ENCODE measurements around the gene DDAH2. TPM values are rescaled to one million over a fixed set of nuclear protein-coding genes. Genes with fewer than 3 reads are reported as not detected.

Gene DDAH2
- polyA plus RNA-seq, 1 donor from 2014 or later, result 386 TPM

GRCh38 chr6:31725502-31726350, 3.4 kb downstream of the DDAH2 start:
- Histone ChIP-seq H2AFZ (ENCODE audit: low read depth, low read length) (no peak overlapping the region), H3K36me3 (ENCODE audit: insufficient read depth, low read length) (no peaks in the 10 kb centered on the region), H3K27me3 (ENCODE audit: insufficient read depth, low read depth, low read length) (no peaks in the 10 kb centered on the region)

DNA sequence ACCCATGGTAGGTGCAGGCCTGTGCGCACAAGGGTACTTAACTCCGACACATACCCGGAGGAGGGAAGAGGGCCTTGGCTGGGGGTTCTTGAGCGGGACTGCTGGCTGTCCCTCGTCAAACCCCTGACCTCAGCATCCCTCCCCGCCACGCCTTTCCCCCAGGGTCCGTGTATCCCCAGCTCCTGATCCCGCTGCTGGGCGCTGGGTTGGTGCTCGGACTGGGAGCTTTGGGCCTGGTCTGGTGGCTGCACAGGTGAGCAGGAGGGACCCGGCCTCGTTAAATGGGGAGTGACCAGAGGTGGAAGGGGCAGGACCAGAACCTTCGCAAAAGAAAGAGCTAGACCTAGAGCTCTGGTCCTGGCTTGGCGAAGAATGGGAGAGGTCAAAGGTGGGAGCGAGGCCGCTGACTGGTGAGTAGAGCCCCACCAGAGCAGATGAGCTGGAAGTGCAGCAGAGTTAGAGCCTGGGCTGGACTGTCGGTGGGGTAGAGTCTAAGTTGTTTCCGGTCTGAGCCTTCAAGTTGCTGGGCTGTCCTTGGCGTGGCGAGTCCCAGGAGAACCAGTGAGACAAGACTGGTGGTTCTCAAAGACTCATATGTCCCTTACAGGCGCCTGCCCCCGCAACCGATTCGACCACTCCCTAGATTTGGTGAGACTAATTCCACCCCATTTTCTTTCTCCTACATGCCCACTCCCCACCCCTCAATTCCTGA, 5.0 kb downstream of the DDAH2 start:
- Histone ChIP-seq H3K4me2 (ENCODE audit: low read length) (no peak overlapping the region), H3K27me3 (ENCODE audit: insufficient read depth, low read depth, low read length) (no peaks in the 10 kb centered on the region), H3K9me2 (ENCODE audit: insufficient read depth, low read length) (no peaks in the 10 kb centered on the region), H3K4me3 (ENCODE audit: low read length) (no peak overlapping the region), H3K9ac (ENCODE audit: low read length) (no peak overlapping the region), H3K79me2 (replicated peaks; ENCODE audit: insufficient read depth, low read length) (peaks cover 6% of the 10 kb centered on the region), H4K20me1 (ENCODE audit: insufficient read depth) (no peaks in the 10 kb centered on the region), H3K36me3 (ENCODE audit: insufficient read depth, low read length) (no peaks in the 10 kb centered on the region), H2AFZ (ENCODE audit: low read depth, low read length) (no peak overlapping the region), H3K9me3 (ENCODE audit: low read length) (no peaks in the 10 kb centered on the region), H3F3A (ENCODE audit: insufficient read depth, low read length, poor library complexity, severe bottlenecking) (no peaks in the 10 kb centered on the region), H3K27ac (ENCODE audit: low read length) (no peak overlapping the region)
- TF ChIP-seq MXI1 (conservative IDR thresholded peaks at IDR 0.05; ENCODE audit: poor library complexity, severe bottlenecking) (no peak), TAF1 (IDR thresholded peaks at IDR 0.05; ENCODE audit: low read depth) (no peak), EP300 (conservative IDR thresholded peaks at IDR 0.05; ENCODE audit: poor library complexity, severe bottlenecking) (no peak), RAD21 (conservative IDR thresholded peaks at IDR 0.05) (no peak), SMC3 (conservative IDR thresholded peaks at IDR 0.05; ENCODE audit: poor library complexity) (no peak), EZH2 (IDR thresholded peaks at IDR 0.05; ENCODE audit: borderline replicate concordance, insufficient read depth, low read length, poor library complexity, severe bottlenecking) (no peak), POLR2AphosphoS5 (IDR thresholded peaks at IDR 0.05) (no peak)
- TF ChIP-seq, protein P1, sequence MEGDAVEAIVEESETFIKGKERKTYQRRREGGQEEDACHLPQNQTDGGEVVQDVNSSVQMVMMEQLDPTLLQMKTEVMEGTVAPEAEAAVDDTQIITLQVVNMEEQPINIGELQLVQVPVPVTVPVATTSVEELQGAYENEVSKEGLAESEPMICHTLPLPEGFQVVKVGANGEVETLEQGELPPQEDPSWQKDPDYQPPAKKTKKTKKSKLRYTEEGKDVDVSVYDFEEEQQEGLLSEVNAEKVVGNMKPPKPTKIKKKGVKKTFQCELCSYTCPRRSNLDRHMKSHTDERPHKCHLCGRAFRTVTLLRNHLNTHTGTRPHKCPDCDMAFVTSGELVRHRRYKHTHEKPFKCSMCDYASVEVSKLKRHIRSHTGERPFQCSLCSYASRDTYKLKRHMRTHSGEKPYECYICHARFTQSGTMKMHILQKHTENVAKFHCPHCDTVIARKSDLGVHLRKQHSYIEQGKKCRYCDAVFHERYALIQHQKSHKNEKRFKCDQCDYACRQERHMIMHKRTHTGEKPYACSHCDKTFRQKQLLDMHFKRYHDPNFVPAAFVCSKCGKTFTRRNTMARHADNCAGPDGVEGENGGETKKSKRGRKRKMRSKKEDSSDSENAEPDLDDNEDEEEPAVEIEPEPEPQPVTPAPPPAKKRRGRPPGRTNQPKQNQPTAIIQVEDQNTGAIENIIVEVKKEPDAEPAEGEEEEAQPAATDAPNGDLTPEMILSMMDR (IDR thresholded peaks at IDR 0.05; ENCODE audit: poor library complexity, severe bottlenecking), result no peak

More at GRCh38 chr6:31725502-31726350, 3.4 kb downstream of the DDAH2 start:
- Histone ChIP-seq H3K79me2 (replicated peaks; ENCODE audit: insufficient read depth, low read length) (peaks cover 22% of the 10 kb centered on the region), H3K9me2 (ENCODE audit: insufficient read depth, low read length) (no peaks in the 10 kb centered on the region), H3K9ac (ENCODE audit: low read length) (no peak overlapping the region), H4K20me1 (ENCODE audit: insufficient read depth) (no peaks in the 10 kb centered on the region), H3K27ac (ENCODE audit: low read length) (no peak overlapping the region), H3K4me3 (ENCODE audit: low read length) (no peak overlapping the region), H3F3A (ENCODE audit: insufficient read depth, low read length, poor library complexity, severe bottlenecking) (no peaks in the 10 kb centered on the region), H3K9me3 (ENCODE audit: low read length) (no peaks in the 10 kb centered on the region), H3K4me2 (ENCODE audit: low read length) (no peak overlapping the region)
- TF ChIP-seq SMC3 (conservative IDR thresholded peaks at IDR 0.05; ENCODE audit: poor library complexity) (no peak), MXI1 (conservative IDR thresholded peaks at IDR 0.05; ENCODE audit: poor library complexity, severe bottlenecking) (no peak), EZH2 (IDR thresholded peaks at IDR 0.05; ENCODE audit: borderline replicate concordance, insufficient read depth, low read length, poor library complexity, severe bottlenecking) (no peak), RAD21 (conservative IDR thresholded peaks at IDR 0.05) (no peak), POLR2AphosphoS5 (IDR thresholded peaks at IDR 0.05) (no peak), TAF1 (IDR thresholded peaks at IDR 0.05; ENCODE audit: low read depth) (no peak), EP300 (conservative IDR thresholded peaks at IDR 0.05; ENCODE audit: poor library complexity, severe bottlenecking) (no peak), REST (IDR thresholded peaks at IDR 0.05; ENCODE audit: borderline replicate concordance) (no peak)
- TF ChIP-seq, protein P1 (IDR thresholded peaks at IDR 0.05; ENCODE audit: poor library complexity, severe bottlenecking), result no peak
